ENCODE results near the gene RTBDN.
"Not testable (repeated sequence)": the region's sequence is repeated elsewhere in the genome, so short reads cannot be mapped to it uniquely, and the experiment has no call there.

Gene RTBDN

GRCh38 chr19:12825254-12826131, 8.9 kb downstream of the RTBDN start:
- DNase-seq (ENCODE audit: low spot score) = peak; percentile 71

GRCh38 chr19:12821761-12822160, 12.6 kb downstream of the RTBDN start:
- DNase-seq (ENCODE audit: low spot score) = no peak

GRCh38 chr19:12817810-12818209, 16.6 kb downstream of the RTBDN start:
- not testable (repeated sequence) for DNase-seq (ENCODE audit: low spot score)

GRCh38 chr19:12817188-12817587, 17.2 kb downstream of the RTBDN start:
- DNase-seq (ENCODE audit: low spot score) = not testable (repeated sequence)

- DNase-seq (ENCODE audit: low spot score) = no peak
Observed at GRCh38 chr19:12815088-12815487, 19.3 kb downstream of the RTBDN start.

GRCh38 chr19:12806242-12807081, 27.9 kb downstream of the RTBDN start, which contains the start of gene RNASEH2A:
RNASEH2A (plus strand) TSS chr19:12806584; CDS start chr19:12806674, 90 bp downstream.
- DNase-seq (ENCODE audit: low spot score) = peak; percentile 90

- no peak for DNase-seq (ENCODE audit: low spot score)
Observed at GRCh38 chr19:12804051-12804450, 30.3 kb downstream of the RTBDN start.

GRCh38 chr19:12802267-12803106, 31.9 kb downstream of the RTBDN start:
- DNase-seq (ENCODE audit: low spot score) = no peak

- DNase-seq (ENCODE audit: low spot score) = peak; percentile 83
Observed at GRCh38 chr19:12801466-12802266, 32.7 kb downstream of the RTBDN start, which contains the start of the genes PRDX2 and THSD8. PRDX2 (minus strand) TSS chr19:12801800; CDS start chr19:12801261, 539 bp downstream. THSD8 (plus strand) TSS chr19:12802069; CDS start chr19:12802072, 3 bp downstream.

- no peak for DNase-seq (ENCODE audit: low spot score)
Observed at GRCh38 chr19:12800923-12801465, 33.4 kb downstream of the RTBDN start.

- no peak for DNase-seq (ENCODE audit: low spot score)
Observed at GRCh38 chr19:12800466-12800770, 34.0 kb downstream of the RTBDN start.

GRCh38 chr19:12799742-12800465, 34.5 kb downstream of the RTBDN start:
- DNase-seq (ENCODE audit: low spot score) = no peak

GRCh38 chr19:12797607-12798006, 36.8 kb downstream of the RTBDN start:
- DNase-seq (ENCODE audit: low spot score) = not testable (repeated sequence)

- no peak for DNase-seq (ENCODE audit: low spot score)
Observed at GRCh38 chr19:12797141-12797587, 37.2 kb downstream of the RTBDN start.

- peak; percentile 83 for DNase-seq (ENCODE audit: low spot score)
Observed at GRCh38 chr19:12796146-12797071, 38.0 kb downstream of the RTBDN start.

- no peak for DNase-seq (ENCODE audit: low spot score)
Observed at GRCh38 chr19:12794971-12795381, 39.4 kb downstream of the RTBDN start.

GRCh38 chr19:12794196-12794941, 40.0 kb downstream of the RTBDN start:
- DNase-seq (ENCODE audit: low spot score) = no peak

Data from SK-N-DZ (cell line).